ENCODE measurements around the gene TRIM17. TPM values are rescaled to one million over a fixed set of nuclear protein-coding genes. Genes with fewer than 3 reads are reported as not detected.
"Not testable (repeated sequence)": the region's sequence is repeated elsewhere in the genome, so short reads cannot be mapped to it uniquely, and the experiment has no call there.

TRIM17 gene
- total and polyA plus RNA-seq, 4 donors, result 0.62 to 2.5 TPM; not detected in 2

DNA sequence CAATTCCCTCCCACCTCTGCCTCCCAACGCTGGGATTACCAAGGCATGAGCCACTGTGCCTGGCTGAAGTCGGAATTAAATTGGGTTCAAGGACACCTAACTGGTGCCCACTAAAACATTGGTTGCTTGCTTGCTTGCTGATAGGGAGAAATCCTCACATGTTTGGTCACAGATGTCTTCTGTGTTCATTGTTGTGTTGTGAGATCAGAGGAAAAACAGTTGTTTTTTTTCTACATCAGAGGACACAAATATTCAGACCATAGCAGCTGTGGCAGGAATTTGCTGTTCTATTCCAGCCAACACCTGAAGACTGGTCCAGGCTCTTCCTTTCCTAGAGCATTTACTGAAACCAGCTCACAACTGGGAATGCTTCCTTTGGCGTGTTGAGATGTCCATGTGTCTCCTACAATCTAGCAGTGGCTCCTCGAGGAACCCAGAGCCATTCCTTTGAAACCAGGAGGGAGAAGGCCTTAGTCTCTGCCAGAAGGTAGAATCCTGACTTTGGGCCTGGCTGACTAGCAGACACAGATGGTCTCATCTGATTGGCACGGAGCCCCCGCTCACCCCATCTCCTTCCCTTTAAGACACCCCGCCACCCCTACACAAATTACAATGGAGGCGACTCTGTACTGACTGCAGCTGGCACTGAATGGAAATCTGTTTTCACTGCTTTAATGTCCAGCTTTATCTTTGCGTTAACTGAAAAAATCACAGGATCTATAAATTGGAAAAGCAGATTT, 24.3 kb upstream of the TRIM17 start:
- no peaks in the 10 kb centered on the region for H3K4me1 ChIP-seq (ENCODE audit: control insufficient read depth in 1 of 2, insufficient read depth in 2 of 2, low read length in 2 of 2)
- no peaks in the 10 kb centered on the region for H3K36me3 ChIP-seq (ENCODE audit: control insufficient read depth in 1 of 2, insufficient read depth in 2 of 2, low read length in 1 of 2)
- H3K9me3 ChIP-seq (ENCODE audit: control insufficient read depth, low read length), result peaks cover 2% of the 10 kb centered on the region
- DNase-seq (no peak), ATAC-seq (ENCODE audit: low FRiP score) (no peak)
- intact Hi-C loops (cut with DNase I), result no loop called here
- no peaks in the 10 kb centered on the region for H3K27me3 ChIP-seq (ENCODE audit: control insufficient read depth in 1 of 2, insufficient read depth in 2 of 2, low read length in 1 of 2)
- no peak overlapping the region for H3K27ac ChIP-seq (ENCODE audit: low read depth in 1 of 2, low read length in 2 of 2)
- WGBS, 2 donors, result 88 to 91% methylated on average over 9 of the region's 9 CpGs
- H3K4me3 ChIP-seq (ENCODE audit: low read length in 2 of 2), result no peak overlapping the region

DNA sequence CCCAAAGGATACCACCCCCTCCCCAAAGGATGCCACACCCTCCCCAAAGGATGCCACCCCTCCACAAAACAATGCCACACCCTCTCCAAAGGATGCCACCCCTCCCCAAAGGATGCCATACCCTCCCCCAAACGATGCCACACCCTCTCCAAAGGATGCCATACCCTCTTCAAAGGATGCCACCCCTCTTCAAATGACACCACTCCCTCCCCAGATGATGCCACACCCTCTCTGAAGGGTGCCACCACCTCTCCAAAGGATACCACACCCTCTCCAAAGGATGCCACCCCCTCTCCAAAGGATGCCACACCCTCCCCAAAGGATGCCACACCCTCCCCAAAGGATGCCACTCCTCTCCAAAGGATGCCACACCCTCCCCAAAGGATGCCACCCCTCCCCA, 21.6 kb upstream of the TRIM17 start:
- DNase-seq, result no peak
- 50 to 60% methylated on average over 1 of the region's 1 CpG for WGBS, 2 donors
- Histone ChIP-seq H3K27ac (ENCODE audit: low read depth in 1 of 2, low read length in 2 of 2) (no peak overlapping the region), H3K27me3 (ENCODE audit: control insufficient read depth in 1 of 2, insufficient read depth in 2 of 2, low read length in 1 of 2) (no peaks in the 10 kb centered on the region), H3K4me3 (ENCODE audit: low read length in 2 of 2) (no peak overlapping the region), H3K36me3 (ENCODE audit: control insufficient read depth in 1 of 2, insufficient read depth in 2 of 2, low read length in 1 of 2) (no peaks in the 10 kb centered on the region), H3K4me1 (ENCODE audit: control insufficient read depth in 1 of 2, insufficient read depth in 2 of 2, low read length in 2 of 2) (no peaks in the 10 kb centered on the region), H3K9me3 (ENCODE audit: control insufficient read depth, low read length) (peaks cover under 1% of the 10 kb centered on the region)
- ATAC-seq (ENCODE audit: low FRiP score), result no peak
- intact Hi-C loops (cut with DNase I), result no loop called here

GRCh38 chr1:228437424-228437962, 20.8 kb upstream of the TRIM17 start:
- Histone ChIP-seq H3K4me1 (ENCODE audit: control insufficient read depth in 1 of 2, insufficient read depth in 2 of 2, low read length in 2 of 2) (no peaks in the 10 kb centered on the region), H3K27ac (ENCODE audit: low read depth in 1 of 2, low read length in 2 of 2) (no peak overlapping the region), H3K9me3 (ENCODE audit: control insufficient read depth, low read length) (no peaks in the 10 kb centered on the region), H3K36me3 (ENCODE audit: control insufficient read depth in 1 of 2, insufficient read depth in 2 of 2, low read length in 1 of 2) (no peaks in the 10 kb centered on the region), H3K4me3 (ENCODE audit: low read length in 2 of 2) (no peak overlapping the region), H3K27me3 (ENCODE audit: control insufficient read depth in 1 of 2, insufficient read depth in 2 of 2, low read length in 1 of 2) (no peaks in the 10 kb centered on the region)
- 89 to 90% methylated on average over 7 of the region's 7 CpGs for WGBS, 2 donors
- intact Hi-C loops (cut with DNase I), result no loop called here
- no peak for ATAC-seq (ENCODE audit: low FRiP score)
- DNase-seq, result no peak

GRCh38 chr1:228434689-228435088, 18.0 kb upstream of the TRIM17 start:
- no peak overlapping the region for H3K27ac ChIP-seq (ENCODE audit: low read depth in 1 of 2, low read length in 2 of 2)
- no peaks in the 10 kb centered on the region for H3K27me3 ChIP-seq (ENCODE audit: control insufficient read depth in 1 of 2, insufficient read depth in 2 of 2, low read length in 1 of 2)
- no peak overlapping the region for H3K4me3 ChIP-seq (ENCODE audit: low read length in 2 of 2)
- H3K36me3 ChIP-seq (ENCODE audit: control insufficient read depth in 1 of 2, insufficient read depth in 2 of 2, low read length in 1 of 2), result no peaks in the 10 kb centered on the region
- no peaks in the 10 kb centered on the region for H3K4me1 ChIP-seq (ENCODE audit: control insufficient read depth in 1 of 2, insufficient read depth in 2 of 2, low read length in 2 of 2)
- intact Hi-C loops (cut with DNase I), result no loop called here
- DNase-seq (no peak), ATAC-seq (ENCODE audit: low FRiP score) (no peak)
- 75 to 78% methylated on average over 4 of the region's 4 CpGs for WGBS, 2 donors
- H3K9me3 ChIP-seq (ENCODE audit: control insufficient read depth, low read length), result no peaks in the 10 kb centered on the region

DNA sequence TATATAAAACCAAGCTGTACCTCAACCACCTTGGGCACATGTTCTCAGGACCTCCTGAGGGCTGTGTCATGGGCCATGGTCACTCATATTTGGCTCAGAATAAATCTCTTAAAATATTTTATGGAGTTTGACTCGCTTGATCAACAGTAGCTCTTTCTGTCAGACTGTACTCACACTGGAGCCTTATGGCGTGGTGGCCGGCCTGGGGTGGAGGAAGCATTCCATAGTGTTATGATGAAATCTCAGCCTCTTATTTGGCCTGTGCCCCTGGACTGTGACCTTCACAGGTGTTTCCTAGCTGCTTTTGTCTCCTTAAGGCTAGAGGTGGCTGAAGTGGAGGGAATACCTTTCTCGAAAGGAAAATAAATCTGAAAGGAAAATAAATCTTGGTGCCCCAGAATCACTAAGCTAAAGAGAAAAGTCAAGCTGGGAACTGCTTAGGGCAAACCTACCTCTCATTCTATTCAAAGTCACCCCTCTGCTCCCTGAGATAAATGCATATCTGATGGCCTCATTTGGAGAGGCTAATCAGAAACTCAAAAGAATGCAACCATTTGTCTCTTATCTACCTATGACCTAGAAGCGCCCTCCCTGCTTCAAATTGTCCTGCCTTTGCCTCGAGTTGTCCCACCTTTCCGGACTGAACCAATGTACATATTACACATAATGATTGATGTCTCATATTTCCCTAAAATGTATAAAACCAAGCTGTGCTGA, 16.8 kb upstream of the TRIM17 start:
- ATAC-seq (ENCODE audit: low FRiP score), result not testable (repeated sequence)

GRCh38 chr1:228430243-228430642, 13.6 kb upstream of the TRIM17 start:
- intact Hi-C loops (cut with DNase I), result no loop called here
- H3K27me3 ChIP-seq (ENCODE audit: control insufficient read depth in 1 of 2, insufficient read depth in 2 of 2, low read length in 1 of 2), result no peaks in the 10 kb centered on the region
- no peaks in the 10 kb centered on the region for H3K36me3 ChIP-seq (ENCODE audit: control insufficient read depth in 1 of 2, insufficient read depth in 2 of 2, low read length in 1 of 2)
- no peak overlapping the region for H3K4me3 ChIP-seq (ENCODE audit: low read length in 2 of 2)
- 84 to 87% methylated on average over 6 of the region's 6 CpGs for WGBS, 2 donors
- H3K27ac ChIP-seq (ENCODE audit: low read depth in 1 of 2, low read length in 2 of 2), result no peak overlapping the region
- DNase-seq (no peak), ATAC-seq (ENCODE audit: low FRiP score) (no peak)
- H3K4me1 ChIP-seq (ENCODE audit: control insufficient read depth in 1 of 2, insufficient read depth in 2 of 2, low read length in 2 of 2), result no peaks in the 10 kb centered on the region
- H3K9me3 ChIP-seq (ENCODE audit: control insufficient read depth, low read length), result no peaks in the 10 kb centered on the region

More for the DNA sequence above, 16.8 kb upstream of the TRIM17 start:
- H3K27me3 ChIP-seq (ENCODE audit: control insufficient read depth in 1 of 2, insufficient read depth in 2 of 2, low read length in 1 of 2); H3K36me3 ChIP-seq (ENCODE audit: control insufficient read depth in 1 of 2, insufficient read depth in 2 of 2, low read length in 1 of 2); H3K9me3 ChIP-seq (ENCODE audit: control insufficient read depth, low read length); H3K27ac ChIP-seq (ENCODE audit: low read depth in 1 of 2, low read length in 2 of 2); H3K4me1 ChIP-seq (ENCODE audit: control insufficient read depth in 1 of 2, insufficient read depth in 2 of 2, low read length in 2 of 2); intact Hi-C loops (cut with DNase I); H3K4me3 ChIP-seq (ENCODE audit: low read length in 2 of 2); DNase-seq: not testable (repeated sequence)
- 77 to 78% methylated on average over 7 of the region's 7 CpGs for WGBS, 2 donors

- WGBS, 2 donors, result 77 to 78% methylated on average over 9 of the region's 9 CpGs
- DNase-seq (no peak), ATAC-seq (ENCODE audit: low FRiP score) (no peak)
- H3K36me3 ChIP-seq (ENCODE audit: control insufficient read depth in 1 of 2, insufficient read depth in 2 of 2, low read length in 1 of 2), result no peaks in the 10 kb centered on the region
- intact Hi-C loops (cut with DNase I), result no loop called here
- no peaks in the 10 kb centered on the region for H3K9me3 ChIP-seq (ENCODE audit: control insufficient read depth, low read length)
- H3K27me3 ChIP-seq (ENCODE audit: control insufficient read depth in 1 of 2, insufficient read depth in 2 of 2, low read length in 1 of 2), result no peaks in the 10 kb centered on the region
- H3K4me3 ChIP-seq (ENCODE audit: low read length in 2 of 2), result no peak overlapping the region
- no peak overlapping the region for H3K27ac ChIP-seq (ENCODE audit: low read depth in 1 of 2, low read length in 2 of 2)
- no peaks in the 10 kb centered on the region for H3K4me1 ChIP-seq (ENCODE audit: control insufficient read depth in 1 of 2, insufficient read depth in 2 of 2, low read length in 2 of 2)
These were observed 13.0 kb upstream of the TRIM17 start for GRCh38 chr1:228429698-228430097.

- no peaks in the 10 kb centered on the region for H3K4me1 ChIP-seq (ENCODE audit: control insufficient read depth in 1 of 2, insufficient read depth in 2 of 2, low read length in 2 of 2)
- no peak overlapping the region for H3K4me3 ChIP-seq (ENCODE audit: low read length in 2 of 2)
- H3K9me3 ChIP-seq (ENCODE audit: control insufficient read depth, low read length), result no peaks in the 10 kb centered on the region
- intact Hi-C loops (cut with DNase I), result no loop called here
- DNase-seq (no peak), ATAC-seq (ENCODE audit: low FRiP score) (no peak)
- WGBS, 2 donors, result 67 to 71% methylated on average over 8 of the region's 8 CpGs
- H3K27ac ChIP-seq (ENCODE audit: low read depth in 1 of 2, low read length in 2 of 2), result no peak overlapping the region
- H3K27me3 ChIP-seq (ENCODE audit: control insufficient read depth in 1 of 2, insufficient read depth in 2 of 2, low read length in 1 of 2), result no peaks in the 10 kb centered on the region
- no peaks in the 10 kb centered on the region for H3K36me3 ChIP-seq (ENCODE audit: control insufficient read depth in 1 of 2, insufficient read depth in 2 of 2, low read length in 1 of 2)
These were observed 12.3 kb upstream of the TRIM17 start for GRCh38 chr1:228429007-228429406.

GRCh38 chr1:228428412-228428811, 11.8 kb upstream of the TRIM17 start:
- ATAC-seq (ENCODE audit: low FRiP score) (no peak), DNase-seq (no peak)
- no peaks in the 10 kb centered on the region for H3K36me3 ChIP-seq (ENCODE audit: control insufficient read depth in 1 of 2, insufficient read depth in 2 of 2, low read length in 1 of 2)
- H3K27ac ChIP-seq (ENCODE audit: low read depth in 1 of 2, low read length in 2 of 2), result no peak overlapping the region
- H3K4me3 ChIP-seq (ENCODE audit: low read length in 2 of 2), result no peak overlapping the region
- WGBS, 2 donors, result 70 to 71% methylated on average over 4 of the region's 4 CpGs
- H3K4me1 ChIP-seq (ENCODE audit: control insufficient read depth in 1 of 2, insufficient read depth in 2 of 2, low read length in 2 of 2), result no peaks in the 10 kb centered on the region
- intact Hi-C loops (cut with DNase I), result no loop called here
- no peaks in the 10 kb centered on the region for H3K9me3 ChIP-seq (ENCODE audit: control insufficient read depth, low read length)
- H3K27me3 ChIP-seq (ENCODE audit: control insufficient read depth in 1 of 2, insufficient read depth in 2 of 2, low read length in 1 of 2), result no peaks in the 10 kb centered on the region

Measured in aorta (tissue), 5 donors.